Esophagus squamous epithelium (tissue), 4 donors: Measurements from ENCODE around the gene SMOC2.

Experiments
- POLR2A ChIP-seq, 4 donors: fragments of 450-650 bp; IDR thresholded peaks; one replicate each; pipeline ENCODE4 v1.6.1; 2017; ENCODE audit warnings: antibody characterized with exemption in 4 of 4, mild to moderate bottlenecking in 4 of 4, moderate library complexity in 3 of 4
- TF ChIP-seq, protein P1 (sequence below), 6 experiments: fragments of 450-650 bp in 4 of 6; fragments of 200-600 bp in 2 of 6; sonication (generic) in 2 of 6; IDR thresholded peaks; one replicate each; pipeline ENCODE4 v1.5.1; 2016 to 2019; ENCODE audit warnings: antibody characterized with exemption in 6 of 6, mild to moderate bottlenecking in 4 of 6, moderate library complexity in 4 of 6

- TF ChIP-seq, protein P1, sequence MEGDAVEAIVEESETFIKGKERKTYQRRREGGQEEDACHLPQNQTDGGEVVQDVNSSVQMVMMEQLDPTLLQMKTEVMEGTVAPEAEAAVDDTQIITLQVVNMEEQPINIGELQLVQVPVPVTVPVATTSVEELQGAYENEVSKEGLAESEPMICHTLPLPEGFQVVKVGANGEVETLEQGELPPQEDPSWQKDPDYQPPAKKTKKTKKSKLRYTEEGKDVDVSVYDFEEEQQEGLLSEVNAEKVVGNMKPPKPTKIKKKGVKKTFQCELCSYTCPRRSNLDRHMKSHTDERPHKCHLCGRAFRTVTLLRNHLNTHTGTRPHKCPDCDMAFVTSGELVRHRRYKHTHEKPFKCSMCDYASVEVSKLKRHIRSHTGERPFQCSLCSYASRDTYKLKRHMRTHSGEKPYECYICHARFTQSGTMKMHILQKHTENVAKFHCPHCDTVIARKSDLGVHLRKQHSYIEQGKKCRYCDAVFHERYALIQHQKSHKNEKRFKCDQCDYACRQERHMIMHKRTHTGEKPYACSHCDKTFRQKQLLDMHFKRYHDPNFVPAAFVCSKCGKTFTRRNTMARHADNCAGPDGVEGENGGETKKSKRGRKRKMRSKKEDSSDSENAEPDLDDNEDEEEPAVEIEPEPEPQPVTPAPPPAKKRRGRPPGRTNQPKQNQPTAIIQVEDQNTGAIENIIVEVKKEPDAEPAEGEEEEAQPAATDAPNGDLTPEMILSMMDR (IDR thresholded peaks at IDR 0.05) = no peak
- TF ChIP-seq POLR2A (IDR thresholded peaks at IDR 0.05) = no peak
Measured at GRCh38 chr6:168624948-168625347, 184.0 kb downstream of the SMOC2 start.
